Fibroblast of pulmonary artery (primary cell): ENCODE results near the gene KLK3.

ENCODE experiments used
- DNase-seq: peaks from one replicate; pipeline ENCODE4 v3.0.0-alpha.2; 2010; ENCODE audit warnings: low read depth
- H3K4me3 ChIP-seq: replicated peaks from 2 replicates; pipeline ENCODE4 v1.5.1; 2011; ENCODE audit warnings: low read depth, mild to moderate bottlenecking, control low read depth, low read length, moderate library complexity
- CTCF ChIP-seq: IDR thresholded peaks from 2 replicates; pipeline ENCODE4 v1.5.1; 2011; ENCODE audit warnings: mild to moderate bottlenecking, control low read depth, low read length, inconsistent platforms; ENCODE audit errors: missing control alignments

Gene KLK3

GRCh38 chr19:50822661-50823208 lies 32.0 kb upstream of the KLK3 start:
- no peak for DNase-seq
- TF ChIP-seq CTCF, result no peak
- no peak overlapping the region for H3K4me3 ChIP-seq

GRCh38 chr19:50823389-50824042 lies 31.2 kb upstream of the KLK3 start, which contains the start of gene KLK1:
Gene KLK1 (minus strand): TSS chr19:50823787. CDS start chr19:50823748, 39 bp downstream.
- DNase-seq, result no peak
- H3K4me3 ChIP-seq, result no peak within 1 kb of the TSS
- no peak for TF ChIP-seq CTCF

GRCh38 chr19:50826492-50827240 lies 28.0 kb upstream of the KLK3 start:
- TF ChIP-seq CTCF, result no peak
- no peak for DNase-seq

GRCh38 chr19:50827476-50827875 lies 27.2 kb upstream of the KLK3 start:
- TF ChIP-seq CTCF, result no peak
- no peak overlapping the region for H3K4me3 ChIP-seq
- DNase-seq, result no peak

More at GRCh38 chr19:50826492-50827240, 28.0 kb upstream of the KLK3 start:
- no peak overlapping the region for H3K4me3 ChIP-seq

GRCh38 chr19:50829801-50830200 lies 24.9 kb upstream of the KLK3 start:
- DNase-seq, result no peak
- no peak for TF ChIP-seq CTCF
- H3K4me3 ChIP-seq, result no peak overlapping the region

- TF ChIP-seq CTCF, result no peak
- H3K4me3 ChIP-seq, result no peak overlapping the region
- no peak for DNase-seq
Observed at GRCh38 chr19:50830266-50831025, 24.3 kb upstream of the KLK3 start.
